GM19397 (cell line): ENCODE measurements around the gene CENPX.

Experiments
- ATAC-seq: cut with Tn5 transposase; IDR thresholded peaks from one replicate; pipeline ENCODE4 v1.9.1; 2021; ENCODE audit warnings: mild to moderate bottlenecking, moderate library complexity; ENCODE audit not compliant: unreplicated experiment

The CENPX gene

GRCh38 chr17:82025401-82026107 lies 2.9 kb upstream of the CENPX start:
- no peak for ATAC-seq

DNA sequence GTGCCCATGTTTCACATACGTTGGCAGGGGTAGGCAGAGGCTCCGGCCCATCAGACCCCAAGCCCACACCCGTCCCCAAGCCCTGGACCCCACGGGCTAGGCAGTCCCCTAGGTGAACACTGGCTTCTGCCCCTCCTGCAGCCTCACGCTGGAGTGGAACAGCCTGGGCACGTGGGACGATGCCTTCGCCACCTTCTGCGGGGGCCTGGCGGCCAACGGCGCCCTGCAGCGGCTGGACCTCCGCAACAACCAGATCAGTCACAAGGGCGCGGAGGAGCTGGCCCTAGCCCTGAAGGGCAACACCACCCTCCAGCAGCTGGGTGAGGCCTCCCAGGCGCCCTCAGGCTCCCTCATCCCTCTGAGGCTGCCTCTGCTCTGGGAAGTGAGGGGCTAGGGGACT lies 2.2 kb upstream of the CENPX start:
- no peak for ATAC-seq

- ATAC-seq, result peak; percentile 4
These were observed 966 bp upstream of the CENPX start for GRCh38 chr17:82023447-82024241.

DNA sequence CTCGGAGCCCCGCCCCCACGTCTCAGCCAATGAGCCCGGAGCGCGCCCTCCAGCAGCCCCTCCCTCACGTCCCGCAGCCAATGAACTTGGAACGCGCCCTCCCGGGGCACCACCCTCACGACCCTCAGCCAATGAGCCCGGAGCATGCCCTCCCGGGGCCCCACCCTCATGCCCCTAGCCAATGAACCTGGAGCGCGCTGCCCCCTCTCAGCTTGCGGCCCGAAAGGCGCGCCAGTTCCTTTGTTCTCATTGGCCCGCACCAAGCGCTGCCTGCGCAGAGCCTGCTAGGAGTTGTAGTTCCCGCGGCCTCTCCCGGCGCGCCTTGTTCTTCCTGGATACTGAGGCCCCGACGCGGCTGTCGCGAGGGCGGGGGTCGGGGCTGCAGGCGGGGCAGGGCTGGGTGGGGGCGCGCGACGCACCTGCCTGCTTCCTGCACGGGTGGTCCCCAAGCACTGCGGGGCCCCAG lies 336 bp upstream of the CENPX start, which contains the start of gene LRRC45:
Gene LRRC45, plus strand, starts transcription at position 325 of the 466 bp plus-strand sequence. CDS start 339 bp downstream, outside the sequence.
- peak; percentile 86 for ATAC-seq

DNA sequence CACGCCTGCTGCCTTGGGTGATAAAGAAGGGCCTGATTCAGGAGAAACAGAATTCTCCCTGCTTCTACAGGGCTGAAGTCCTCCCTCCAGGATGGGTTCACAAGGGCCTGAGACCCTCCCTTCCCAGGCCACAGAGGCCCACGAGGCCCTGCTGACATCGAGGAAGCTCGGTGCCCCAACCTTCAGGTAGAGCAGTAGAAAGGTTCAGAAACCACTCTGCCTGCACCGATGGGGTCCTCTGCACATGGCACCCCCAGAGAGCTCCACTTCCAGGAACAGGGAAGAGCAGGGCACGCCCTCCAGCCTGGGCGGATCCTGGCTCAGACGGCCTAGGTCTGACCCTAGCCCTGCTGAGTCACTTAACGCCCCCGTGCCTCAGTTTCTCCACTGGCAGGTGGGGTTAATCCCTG lies 773 bp downstream of the CENPX start:
- ATAC-seq, result no peak

DNA sequence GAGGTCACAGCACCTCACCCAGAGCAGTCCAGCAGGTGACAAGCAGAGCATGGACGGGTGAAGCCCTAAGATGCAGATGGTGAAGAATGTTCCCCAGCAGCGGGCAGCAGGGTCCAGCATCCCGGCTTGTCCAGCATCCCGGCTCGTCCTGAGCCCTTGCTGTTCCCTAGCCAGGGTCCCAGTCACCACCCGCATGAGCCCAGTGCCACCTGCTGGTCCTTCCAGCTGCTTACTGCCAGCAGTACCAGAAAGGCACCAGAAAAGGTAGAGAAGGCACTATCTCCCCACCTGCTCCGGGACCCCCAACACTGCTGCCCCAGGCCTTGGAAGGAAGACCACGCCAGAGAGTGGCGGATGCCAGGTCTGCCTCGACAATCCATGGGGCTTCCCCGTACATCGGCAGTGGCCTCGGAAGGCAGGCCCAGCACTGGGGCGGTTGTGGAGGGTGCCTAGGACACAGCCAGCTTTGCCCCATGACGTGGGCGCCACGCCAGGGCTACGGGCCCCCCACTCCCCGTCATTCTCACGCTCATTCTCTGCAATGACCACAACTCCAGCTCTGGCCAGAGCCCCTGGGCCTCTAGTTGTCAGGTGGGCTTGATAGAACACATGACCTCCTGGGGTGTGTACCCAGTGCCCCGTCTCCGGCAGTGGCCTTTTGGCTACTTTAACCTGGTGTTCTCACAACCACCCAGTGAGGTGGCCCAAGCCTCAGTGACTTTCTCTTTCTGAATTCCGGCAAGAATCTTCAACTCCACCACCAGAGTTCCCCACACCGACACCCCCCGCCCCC lies 1.4 kb downstream of the CENPX start:
- ATAC-seq, result no peak

- ATAC-seq, result no peak
These were observed 2.0 kb downstream of the CENPX start for GRCh38 chr17:82020572-82021106.

- no peak for ATAC-seq
These were observed 2.7 kb downstream of the CENPX start for GRCh38 chr17:82019690-82020571.

- ATAC-seq, result no peak
These were observed 3.5 kb downstream of the CENPX start for GRCh38 chr17:82018989-82019689.

DNA sequence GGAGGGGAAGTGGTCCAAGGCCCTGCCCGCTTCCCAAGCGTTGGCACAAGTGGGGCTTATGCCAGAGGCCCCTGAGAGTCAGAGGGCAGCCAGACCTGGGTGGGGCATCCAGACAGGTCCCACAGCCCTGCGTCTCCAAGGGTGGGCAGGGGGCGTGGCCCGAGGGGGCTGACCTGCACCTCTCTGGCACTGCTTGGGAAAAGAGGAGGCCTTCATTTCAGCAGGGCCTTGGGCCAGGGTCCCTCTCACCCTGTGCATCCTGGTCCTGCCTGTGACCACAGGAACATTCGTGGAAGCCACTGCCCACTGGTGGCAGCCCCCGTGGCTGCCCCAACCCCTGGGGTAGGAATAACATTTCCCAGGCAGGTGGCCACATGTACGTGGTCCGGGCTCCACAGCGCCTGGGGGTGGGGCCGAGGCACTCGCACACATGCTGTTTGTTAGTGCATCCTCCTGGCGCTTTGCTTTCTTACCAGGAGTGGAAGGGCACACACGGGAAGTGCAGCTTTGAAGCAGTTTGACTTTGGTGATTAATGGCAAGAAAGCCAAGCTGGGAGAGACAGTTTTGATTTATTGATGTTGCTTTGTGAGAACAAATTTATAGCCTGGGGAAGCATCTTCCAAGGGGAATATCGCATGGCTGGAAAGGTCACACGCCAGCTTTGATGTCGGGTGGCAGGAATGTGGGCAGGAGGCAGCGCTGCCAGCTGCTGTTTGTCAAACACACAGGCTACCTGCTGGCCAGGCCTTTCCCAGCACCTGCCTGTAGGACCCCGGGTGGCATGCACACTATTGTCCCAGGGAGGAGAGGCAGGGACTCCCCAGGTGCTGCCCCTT lies 4.3 kb downstream of the CENPX start:
- no peak for ATAC-seq

- no peak for ATAC-seq
These were observed 5.0 kb downstream of the CENPX start for GRCh38 chr17:82017612-82018151.

- no peak for ATAC-seq
These were observed 5.7 kb downstream of the CENPX start for GRCh38 chr17:82016875-82017459.

DNA sequence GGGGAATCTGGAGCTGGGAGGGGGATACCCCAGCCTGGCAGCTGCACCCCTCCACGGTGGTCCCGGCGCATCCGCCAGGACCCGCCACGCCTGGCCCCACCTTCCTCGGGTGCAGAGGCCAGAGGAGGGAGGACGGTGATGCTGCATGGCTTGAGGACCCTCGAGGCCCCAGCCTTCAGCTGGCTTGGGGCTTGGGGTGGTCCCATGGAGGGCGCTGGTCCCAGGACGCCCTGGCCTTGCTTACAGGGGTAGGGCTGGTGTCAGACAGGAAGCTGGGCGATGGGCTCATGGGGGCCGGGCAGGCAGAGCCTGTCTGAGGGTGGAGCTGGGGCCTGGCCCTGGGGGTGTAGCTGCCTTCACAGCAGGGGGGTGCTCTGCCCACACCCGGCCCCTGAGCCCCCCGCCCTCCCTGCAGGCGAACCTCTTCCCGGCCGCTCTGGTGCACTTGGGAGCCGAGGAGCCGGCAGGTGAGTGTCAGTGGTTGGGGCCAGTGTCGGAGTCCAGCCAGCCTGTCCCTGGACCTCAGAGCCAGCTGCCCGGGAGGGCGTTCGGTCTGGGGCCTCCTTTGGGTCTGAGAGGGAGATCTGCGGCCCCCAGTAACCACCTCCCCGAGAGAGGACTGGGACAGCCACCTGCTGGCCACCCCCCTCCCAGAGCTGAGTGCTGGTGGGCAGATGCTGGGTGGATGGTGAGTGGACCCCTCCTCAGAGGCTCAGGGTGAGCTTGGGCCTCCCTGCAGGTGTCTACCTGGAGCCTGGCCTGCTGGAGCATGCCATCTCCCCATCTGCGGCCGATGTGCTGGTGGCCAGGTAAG lies 6.4 kb downstream of the CENPX start:
- ATAC-seq, result no peak

- ATAC-seq, result no peak
These were observed 7.2 kb downstream of the CENPX start for GRCh38 chr17:82015311-82015971.

- no peak for ATAC-seq
These were observed 7.7 kb downstream of the CENPX start for GRCh38 chr17:82014971-82015310.

DNA sequence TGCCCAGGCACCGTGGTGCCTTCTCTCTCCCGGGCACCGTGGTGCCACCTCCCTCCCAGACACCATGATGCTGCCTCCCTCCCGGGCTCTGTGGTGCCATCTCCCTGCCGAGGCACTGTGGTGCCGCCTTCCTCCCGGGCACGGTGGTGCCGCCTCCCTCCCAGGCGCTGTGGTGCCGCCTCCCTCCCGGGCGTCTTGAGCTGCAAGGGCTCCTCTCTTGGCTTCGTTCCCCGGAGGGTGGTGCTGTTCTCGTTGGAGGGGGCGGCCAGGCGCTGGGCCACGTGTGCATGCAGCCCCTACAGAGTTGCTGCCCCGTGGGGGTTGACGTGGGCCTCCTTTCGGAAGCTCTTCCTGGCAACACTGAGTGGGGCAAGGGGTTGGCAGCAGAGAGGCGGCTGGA lies 8.2 kb downstream of the CENPX start:
- ATAC-seq, result no peak
